ENCODE data around the gene PTCD1. TPM values are rescaled to one million over a fixed set of nuclear protein-coding genes. Genes with fewer than 3 reads are reported as not detected.
A peak's percentile ranks its signal among the peaks of the same experiment; 100 is the strongest.

The PTCD1 gene
- total and polyA plus RNA-seq, 2 experiments from 2014 or later = 2.8 to 5.2 TPM

DNA sequence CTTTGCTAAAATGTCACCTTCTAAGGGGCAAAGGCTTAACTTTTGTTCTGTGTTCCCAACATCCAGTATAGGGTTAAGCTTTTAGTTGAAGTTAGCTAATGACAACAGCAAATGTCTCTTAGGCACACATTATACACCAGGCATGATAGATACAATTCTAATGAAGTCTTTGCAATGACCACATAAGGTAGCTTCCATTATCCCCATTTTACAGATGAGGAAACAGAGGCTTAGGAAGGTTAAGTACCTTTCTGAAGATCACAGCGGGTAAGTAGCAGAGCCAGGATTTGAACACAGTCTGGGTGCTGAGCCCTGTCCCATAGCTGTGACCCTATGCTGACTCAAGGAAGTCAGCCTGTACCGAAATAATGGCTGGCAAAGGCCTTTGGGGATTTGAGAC lies 28.0 kb downstream of the PTCD1 start:
- Histone ChIP-seq H3K27ac (peak overlapping the region; percentile 96; the same call in 1 of the 2 replicates), H3K9me3 (ENCODE audit: low read depth) (no peaks in the 10 kb centered on the region), H4K20me1 (ENCODE audit: insufficient read depth) (0 out of 2 replicates have a peak, but pooled peaks cover 9% of the 10 kb centered on the region), H3K79me2 (ENCODE audit: insufficient read depth) (peaks cover 92% of the 10 kb centered on the region), H3F3A (ENCODE audit: insufficient read depth) (peaks cover 40% of the 10 kb centered on the region), H3K9ac (peak overlapping the region; percentile 98), H2AFZ (no peak overlapping the region), H3K4me3 (peak overlapping the region; percentile 100), H3K4me1 (ENCODE audit: insufficient read depth) (peaks cover 24% of the 10 kb centered on the region), H3K27me3 (replicated peaks; ENCODE audit: insufficient read depth) (no peaks in the 10 kb centered on the region), H3K36me3 (ENCODE audit: low read depth) (peaks cover 46% of the 10 kb centered on the region), H3K4me2 (ENCODE audit: unreplicated experiment) (peak overlapping the region; percentile 100), H3K9me2 (ENCODE audit: insufficient read depth) (no peaks in the 10 kb centered on the region)
- in situ Hi-C loops (cut with MboI) = no loop called here
- DNase-seq = no peak
- 97% methylated on average over 2 of the region's 2 CpGs for WGBS, 2 experiments (ENCODE audit: low coverage in 1 of 2, low lambda C conversion rate in 2 of 2, missing lambda C conversion rate in 2 of 2)
- TF ChIP-seq EZH2phosphoT487 (IDR thresholded peaks at IDR 0.05; ENCODE audit: insufficient read depth, low read depth) (no peak), EZH2 (IDR thresholded peaks at IDR 0.05; ENCODE audit: insufficient read depth, poor library complexity, severe bottlenecking) (no peak)

DNA sequence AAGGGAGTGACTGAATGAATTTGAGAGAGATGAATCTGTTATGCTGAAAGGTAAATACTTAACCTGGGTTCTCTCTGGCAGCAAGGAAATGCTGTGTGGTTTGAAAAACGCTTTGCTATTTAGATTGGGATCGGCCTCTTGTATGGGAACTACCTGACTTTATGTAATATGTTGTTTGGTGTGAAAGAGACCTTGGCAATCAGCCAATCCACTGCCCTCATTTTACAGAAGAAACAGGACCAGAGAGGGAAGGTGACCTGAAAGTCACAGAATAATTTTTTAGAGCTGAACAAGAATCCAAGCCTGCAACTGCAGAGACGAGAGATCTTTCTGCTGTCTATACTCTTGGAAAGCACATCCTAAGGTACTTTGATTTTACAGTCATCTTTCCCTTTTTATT lies 28.8 kb downstream of the PTCD1 start:
- DNase-seq = peak; percentile 30
- Histone ChIP-seq H2AFZ (no peak overlapping the region), H3F3A (ENCODE audit: insufficient read depth) (peaks cover 35% of the 10 kb centered on the region), H3K9me3 (ENCODE audit: low read depth) (no peaks in the 10 kb centered on the region), H3K27me3 (replicated peaks; ENCODE audit: insufficient read depth) (no peaks in the 10 kb centered on the region), H3K27ac (peak overlapping the region; percentile 96), H3K4me3 (peak overlapping the region; percentile 100), H3K79me2 (ENCODE audit: insufficient read depth) (peaks cover 95% of the 10 kb centered on the region), H3K4me1 (ENCODE audit: insufficient read depth) (peaks cover 24% of the 10 kb centered on the region), H3K4me2 (ENCODE audit: unreplicated experiment) (peak overlapping the region; percentile 100), H4K20me1 (ENCODE audit: insufficient read depth) (0 out of 2 replicates have a peak, but pooled peaks cover 9% of the 10 kb centered on the region), H3K36me3 (ENCODE audit: low read depth) (peaks cover 40% of the 10 kb centered on the region), H3K9me2 (ENCODE audit: insufficient read depth) (no peaks in the 10 kb centered on the region), H3K9ac (peak overlapping the region; percentile 98)
- in situ Hi-C loops (cut with MboI) = no loop called here
- 23 to 26% methylated on average over 3 of the region's 3 CpGs for WGBS, 2 experiments (ENCODE audit: low coverage in 1 of 2, low lambda C conversion rate in 2 of 2, missing lambda C conversion rate in 2 of 2)
- no peak for TF ChIP-seq EZH2 (IDR thresholded peaks at IDR 0.05; ENCODE audit: insufficient read depth, poor library complexity, severe bottlenecking)
- TF ChIP-seq EZH2phosphoT487 (IDR thresholded peaks at IDR 0.05; ENCODE audit: insufficient read depth, low read depth) = no peak

- Histone ChIP-seq H2AFZ (peak overlapping the region; percentile 64), H3K4me1 (ENCODE audit: insufficient read depth) (peaks cover 28% of the 10 kb centered on the region), H3K4me3 (peak overlapping the region; percentile 100), H3K36me3 (ENCODE audit: low read depth) (peaks cover 34% of the 10 kb centered on the region), H3K79me2 (ENCODE audit: insufficient read depth) (peaks cover 95% of the 10 kb centered on the region), H3K27me3 (replicated peaks; ENCODE audit: insufficient read depth) (no peaks in the 10 kb centered on the region), H3K27ac (peak overlapping the region; percentile 96), H3F3A (ENCODE audit: insufficient read depth) (peaks cover 28% of the 10 kb centered on the region), H3K9me3 (ENCODE audit: low read depth) (no peaks in the 10 kb centered on the region), H4K20me1 (ENCODE audit: insufficient read depth) (0 out of 2 replicates have a peak, but pooled peaks cover 9% of the 10 kb centered on the region), H3K9me2 (ENCODE audit: insufficient read depth) (no peaks in the 10 kb centered on the region), H3K9ac (peak overlapping the region; percentile 98), H3K4me2 (ENCODE audit: unreplicated experiment) (peak overlapping the region; percentile 100)
- peak; percentile 57 for DNase-seq
- 1 to 3% methylated on average over 18 of the region's 18 CpGs for WGBS, 2 experiments (ENCODE audit: low coverage in 1 of 2, low lambda C conversion rate in 2 of 2, missing lambda C conversion rate in 2 of 2)
- TF ChIP-seq EZH2 (IDR thresholded peaks at IDR 0.05; ENCODE audit: insufficient read depth, poor library complexity, severe bottlenecking) = no peak
- TF ChIP-seq EZH2phosphoT487 (IDR thresholded peaks at IDR 0.05; ENCODE audit: insufficient read depth, low read depth) = no peak
- in situ Hi-C loops (cut with MboI) = no loop called here
Observed at GRCh38 chr7:99409192-99409572, 29.4 kb downstream of the PTCD1 start.

DNA sequence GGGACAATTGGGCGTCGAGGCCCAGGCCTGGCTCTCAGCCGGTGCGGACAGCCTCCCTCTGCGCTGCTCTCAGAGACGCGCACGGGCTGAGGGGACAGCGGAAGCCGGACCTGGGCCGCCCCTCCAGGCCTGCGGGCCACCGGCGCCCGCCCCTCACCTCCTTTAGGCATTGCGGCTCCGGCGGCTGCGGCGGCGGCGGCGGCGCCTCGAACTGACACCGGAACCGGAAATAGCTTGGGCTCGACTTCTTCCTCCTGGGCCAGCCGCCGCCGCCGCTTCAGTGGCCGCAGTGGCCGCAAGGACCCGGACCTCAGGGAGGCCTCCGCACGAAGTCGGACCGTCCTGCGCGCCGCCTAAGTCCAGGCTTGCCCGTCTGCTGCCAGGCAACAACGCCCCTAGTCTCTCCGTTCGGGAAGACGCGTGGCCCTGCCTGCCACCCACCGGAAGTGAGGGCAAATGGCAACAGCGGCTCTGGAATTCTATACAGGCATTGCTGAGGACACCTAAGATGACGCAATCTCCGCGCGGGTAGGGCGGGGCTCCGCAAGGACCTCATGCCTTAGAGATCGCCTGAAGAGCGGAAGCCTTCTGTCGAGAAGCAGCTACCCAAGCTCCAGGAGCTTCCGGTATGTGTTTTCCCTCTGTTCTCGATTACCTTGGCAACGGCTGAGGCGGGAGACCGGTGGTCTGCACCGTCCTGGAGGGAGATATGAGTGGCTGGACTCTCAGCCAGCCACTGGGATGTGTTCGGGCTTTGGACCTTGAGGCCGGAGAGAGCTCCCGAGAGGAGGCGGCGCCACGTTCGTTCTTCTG lies 30.0 kb downstream of the PTCD1 start, which contains the start of the genes BUD31 and PDAP1:
TSS of gene BUD31 (plus strand) at position 591 of the 813 bp plus-strand sequence. CDS start 2,124 bp downstream, outside the sequence.
TSS of gene PDAP1 (minus strand) at position 219 of the 813 bp plus-strand sequence. CDS start at position 170, 49 bp downstream.
- Histone ChIP-seq H3K27me3 (replicated peaks; ENCODE audit: insufficient read depth) (no peaks in the 10 kb centered on the region), H4K20me1 (ENCODE audit: insufficient read depth) (0 out of 2 replicates have a peak, but pooled peaks cover 9% of the 10 kb centered on the region)

More for the DNA sequence above, 30.0 kb downstream of the PTCD1 start, which contains the start of the genes BUD31 and PDAP1:
- TF ChIP-seq EZH2 (IDR thresholded peaks at IDR 0.05; ENCODE audit: insufficient read depth, poor library complexity, severe bottlenecking) (no peak), EZH2phosphoT487 (IDR thresholded peaks at IDR 0.05; ENCODE audit: insufficient read depth, low read depth) (no peak)
- Histone ChIP-seq H2AFZ (peak within 1 kb of the TSS; percentile 64), H3F3A (ENCODE audit: insufficient read depth) (peaks cover 27% of the 10 kb centered on the region), H3K9ac (peak within 1 kb of the TSS; percentile 98), H3K9me2 (ENCODE audit: insufficient read depth) (no peaks in the 10 kb centered on the region), H3K4me3 (peak within 1 kb of the TSS; percentile 100), H3K36me3 (ENCODE audit: low read depth) (peaks cover 30% of the 10 kb centered on the region), H3K4me2 (ENCODE audit: unreplicated experiment) (peak within 1 kb of the TSS; percentile 100), H3K27ac (peak within 1 kb of the TSS; percentile 96), H3K79me2 (ENCODE audit: insufficient read depth) (peaks cover 95% of the 10 kb centered on the region), H3K4me1 (ENCODE audit: insufficient read depth) (peaks cover 31% of the 10 kb centered on the region), H3K9me3 (ENCODE audit: low read depth) (no peaks in the 10 kb centered on the region)
- peak; percentile 97 for DNase-seq
- 1% methylated on average over 56 to 71 of the region's 72 CpGs for WGBS, 2 experiments (ENCODE audit: low coverage in 1 of 2, low lambda C conversion rate in 2 of 2, missing lambda C conversion rate in 2 of 2)
- in situ Hi-C loops (cut with MboI) = no loop called here

Measured in GM23248 (cell line).